HG02759 (cell line): Measurements from ENCODE around the gene ZBTB33.

Experiments
- ATAC-seq: cut with Tn5 transposase; IDR thresholded peaks from one replicate; pipeline ENCODE4 v1.9.1; 2021; ENCODE audit warnings: mild to moderate bottlenecking, moderate library complexity; ENCODE audit not compliant: unreplicated experiment

ZBTB33 gene

GRCh38 chrX:120250522-120251271, at the start of gene ZBTB33:
ZBTB33 (plus strand) TSS chrX:120250812; CDS start chrX:120253416, 2,604 bp downstream.
- ATAC-seq: peak; percentile 98

GRCh38 chrX:120200851-120201250, 49.8 kb upstream of the ZBTB33 start:
- ATAC-seq: no peak

- no peak for ATAC-seq
Measured at GRCh38 chrX:120205816-120206753, 44.5 kb upstream of the ZBTB33 start.

- ATAC-seq: no peak
Measured at GRCh38 chrX:120207009-120207605, 43.5 kb upstream of the ZBTB33 start.

- ATAC-seq: peak; percentile 84
Measured at GRCh38 chrX:120213438-120214265, 37.0 kb upstream of the ZBTB33 start.

GRCh38 chrX:120223374-120223773, 27.2 kb upstream of the ZBTB33 start:
- no peak for ATAC-seq

- no peak for ATAC-seq
Measured at GRCh38 chrX:120224388-120224787, 26.2 kb upstream of the ZBTB33 start.

GRCh38 chrX:120228187-120228908, 22.3 kb upstream of the ZBTB33 start:
- no peak for ATAC-seq

- no peak for ATAC-seq
Measured at GRCh38 chrX:120235284-120235683, 15.3 kb upstream of the ZBTB33 start.

- ATAC-seq: no peak
Measured at GRCh38 chrX:120236687-120237479, 13.7 kb upstream of the ZBTB33 start.

- no peak for ATAC-seq
Measured at GRCh38 chrX:120238933-120239332, 11.7 kb upstream of the ZBTB33 start.

GRCh38 chrX:120242813-120243212, 7.8 kb upstream of the ZBTB33 start:
- ATAC-seq: no peak

GRCh38 chrX:120244395-120244734, 6.2 kb upstream of the ZBTB33 start:
- peak; percentile 20 for ATAC-seq

GRCh38 chrX:120244735-120245498, 5.7 kb upstream of the ZBTB33 start:
- ATAC-seq: peak; percentile 84

- ATAC-seq: peak; percentile 7
Measured at GRCh38 chrX:120251471-120252011, 929 bp downstream of the ZBTB33 start.

- no peak for ATAC-seq
Measured at GRCh38 chrX:120253784-120254183, 3.2 kb downstream of the ZBTB33 start.

GRCh38 chrX:120260369-120260768, 9.8 kb downstream of the ZBTB33 start:
- ATAC-seq: no peak
